PC-3 (cell line): ENCODE measurements around the gene PLEKHH2.

Experiments used
- CTCF ChIP-seq: fragments of 300-600 bp; sonication (generic); conservative IDR thresholded peaks from 2 replicates; pipeline ENCODE4 v1.5.1; 2017; ENCODE audit warnings: antibody characterized with exemption, low read depth, mild to moderate bottlenecking, low read length
- EZH2 ChIP-seq: fragments of 300-600 bp; sonication (generic); IDR thresholded peaks from one replicate; pipeline ENCODE4 v1.6.1; 2017; ENCODE audit warnings: antibody characterized with exemption, mild to moderate bottlenecking, low read length; ENCODE audit not compliant: unreplicated experiment

- TF ChIP-seq EZH2 (no peak), CTCF (no peak)
Measured at GRCh38 chr2:43643680-43644079, 6.6 kb downstream of the PLEKHH2 start.
